GOT3 (cell line): Measurements from ENCODE around the gene MARCHF10.

Source experiments
- DNase-seq: peaks from one replicate; lab custom pipeline; 2025; ENCODE audit warnings: mixed read lengths; lab: John Stamatoyannopoulos, UW

Gene MARCHF10

DNA sequence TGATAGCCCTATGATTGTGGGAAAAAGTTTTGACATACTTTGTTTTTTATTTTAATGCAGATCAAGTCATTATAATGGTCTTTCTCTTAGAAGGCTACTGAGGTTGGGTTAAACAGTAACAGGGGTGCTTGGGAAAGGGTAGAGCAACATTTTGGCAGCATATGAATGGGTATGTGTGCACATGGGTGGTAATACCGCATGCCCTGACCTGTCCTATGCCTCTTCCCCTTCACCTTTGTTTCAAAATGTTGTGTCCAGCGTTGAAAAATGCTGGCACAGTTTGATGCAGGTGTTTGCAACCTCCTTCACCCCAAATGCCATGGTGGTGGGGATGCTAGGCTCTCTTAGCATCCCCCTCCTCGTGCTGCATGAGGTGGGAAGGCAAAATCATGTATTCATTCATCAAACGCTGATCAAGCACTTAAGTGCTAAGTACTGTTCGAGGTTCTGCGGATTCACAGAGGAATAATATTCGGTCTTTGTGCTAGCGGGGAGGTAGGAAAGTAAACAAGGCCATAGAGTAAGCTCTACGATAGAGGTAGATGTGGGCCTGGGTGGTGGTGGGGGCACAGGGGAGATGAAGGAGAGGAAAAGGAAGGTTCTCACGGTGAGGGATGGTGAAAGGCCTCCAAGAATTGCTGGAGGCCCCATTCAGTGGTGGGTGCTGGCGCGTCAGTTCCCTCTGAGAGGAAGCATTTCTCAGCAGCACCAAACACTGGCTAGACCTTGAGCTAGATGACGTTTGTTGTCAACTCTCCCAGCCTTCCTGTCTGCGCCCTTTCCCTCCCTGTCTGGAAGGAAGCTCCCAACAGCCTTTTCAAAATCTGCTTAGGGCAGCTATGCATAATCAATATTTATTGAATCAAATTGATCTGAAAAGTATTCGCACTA is 13.3 kb upstream of the MARCHF10 start:
- no peak for DNase-seq

DNA sequence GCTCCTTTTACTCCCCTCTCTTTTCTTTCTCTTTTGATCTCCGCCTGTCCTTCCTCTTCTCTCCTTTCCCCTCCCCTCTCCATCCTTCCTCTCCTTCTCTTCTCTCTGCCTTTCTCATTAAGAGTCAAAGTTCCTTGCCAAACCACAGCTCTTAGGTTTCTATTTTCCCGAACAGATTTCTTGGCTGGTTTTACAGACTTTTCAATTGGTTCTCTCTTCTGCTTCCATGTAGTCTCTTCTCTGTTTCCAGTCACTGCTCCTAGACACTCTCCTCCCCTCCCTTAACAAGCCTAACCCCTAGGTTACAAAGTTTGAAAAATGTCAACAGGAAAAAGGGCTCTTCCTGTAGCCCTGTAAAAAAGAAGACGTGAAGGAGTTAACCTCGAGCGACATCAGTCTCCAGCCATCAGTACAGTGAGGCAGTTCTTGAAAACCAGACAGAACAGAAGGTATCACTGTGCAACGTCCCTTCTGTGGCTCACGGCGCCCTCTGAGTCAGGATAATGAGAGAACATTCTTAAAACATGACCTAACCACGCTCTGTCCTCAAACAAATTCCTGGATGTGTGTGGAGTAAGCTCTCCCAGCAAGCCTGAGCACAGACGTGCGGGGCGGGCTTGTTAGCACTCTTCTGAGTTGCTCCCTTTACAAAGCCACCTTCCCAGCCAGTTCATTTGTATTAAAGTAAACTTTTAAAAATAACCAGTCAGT is 11.6 kb upstream of the MARCHF10 start:
- peak; percentile 33 for DNase-seq

GRCh38 chr17:62818526-62818925 is 10.4 kb upstream of the MARCHF10 start:
- no peak for DNase-seq

DNA sequence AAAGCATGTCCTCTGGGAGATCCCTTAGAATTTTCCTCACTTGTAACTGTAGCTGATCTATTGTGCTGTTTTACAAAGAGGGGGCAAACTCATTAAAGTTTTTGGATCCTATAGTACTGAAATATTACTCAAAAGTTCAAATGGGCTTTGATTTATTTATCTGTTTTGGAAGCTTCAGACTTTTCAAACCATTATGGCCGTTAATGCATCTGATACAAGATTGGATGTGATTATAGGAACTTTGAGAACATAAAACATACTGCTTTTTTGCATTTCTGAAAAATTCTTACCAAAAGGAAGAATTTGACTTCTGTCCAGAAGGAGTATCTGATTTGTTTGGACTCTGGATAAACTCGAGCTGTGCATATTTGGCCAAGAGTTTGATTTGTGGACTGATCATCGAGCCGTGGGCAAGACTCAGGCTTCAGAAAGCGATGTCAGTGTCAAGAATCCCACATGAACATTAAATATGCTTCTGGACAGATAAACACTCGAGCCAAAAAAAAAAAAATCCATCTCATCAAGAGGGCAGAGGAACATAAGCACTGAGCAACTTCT is 8.2 kb upstream of the MARCHF10 start:
- no peak for DNase-seq

DNA sequence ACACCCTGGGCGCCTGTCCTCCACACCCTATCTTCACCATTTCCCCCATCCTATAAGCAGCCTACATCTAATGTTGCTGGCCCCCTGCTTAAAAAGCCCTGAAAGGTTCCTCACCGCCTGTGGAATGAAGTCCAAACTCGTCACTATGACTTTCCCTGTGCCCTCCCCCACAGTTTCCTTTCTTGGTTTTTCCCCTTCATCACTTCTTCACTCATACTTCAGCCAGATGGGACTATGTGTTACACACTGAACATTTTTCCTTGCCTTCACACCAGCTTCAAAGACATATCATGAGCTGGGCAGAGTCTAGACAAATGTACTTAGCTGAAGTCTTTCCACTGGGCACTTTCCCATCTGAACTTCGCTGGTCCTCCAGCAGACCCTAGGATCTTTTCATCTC is 1.5 kb upstream of the MARCHF10 start:
- DNase-seq: no peak

- no peak for DNase-seq
Observed at GRCh38 chr17:62808576-62808970, 459 bp upstream of the MARCHF10 start.

GRCh38 chr17:62805234-62805633 is 2.9 kb downstream of the MARCHF10 start:
- DNase-seq: no peak

- no peak for DNase-seq
Observed at GRCh38 chr17:62804822-62805221, 3.3 kb downstream of the MARCHF10 start.

DNA sequence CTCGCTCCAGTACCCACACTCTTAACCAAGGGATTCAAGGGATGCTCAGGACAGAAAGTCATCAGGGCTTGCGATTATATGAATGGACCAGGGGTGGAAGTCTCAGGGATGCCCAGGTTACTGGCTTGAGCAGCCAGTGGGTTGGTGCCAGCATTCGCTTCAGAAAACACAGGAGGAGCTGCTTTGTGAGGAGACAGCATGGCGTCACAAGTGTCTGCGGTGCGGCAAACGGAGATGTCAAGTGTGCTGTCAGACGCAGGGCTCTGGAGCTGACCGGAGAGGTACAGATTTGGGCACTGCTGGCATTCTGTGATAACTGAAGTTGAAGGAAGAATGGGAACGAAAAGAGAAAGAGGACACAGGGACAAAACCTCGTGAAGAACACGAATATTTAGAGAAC is 4.1 kb downstream of the MARCHF10 start:
- DNase-seq: no peak

DNA sequence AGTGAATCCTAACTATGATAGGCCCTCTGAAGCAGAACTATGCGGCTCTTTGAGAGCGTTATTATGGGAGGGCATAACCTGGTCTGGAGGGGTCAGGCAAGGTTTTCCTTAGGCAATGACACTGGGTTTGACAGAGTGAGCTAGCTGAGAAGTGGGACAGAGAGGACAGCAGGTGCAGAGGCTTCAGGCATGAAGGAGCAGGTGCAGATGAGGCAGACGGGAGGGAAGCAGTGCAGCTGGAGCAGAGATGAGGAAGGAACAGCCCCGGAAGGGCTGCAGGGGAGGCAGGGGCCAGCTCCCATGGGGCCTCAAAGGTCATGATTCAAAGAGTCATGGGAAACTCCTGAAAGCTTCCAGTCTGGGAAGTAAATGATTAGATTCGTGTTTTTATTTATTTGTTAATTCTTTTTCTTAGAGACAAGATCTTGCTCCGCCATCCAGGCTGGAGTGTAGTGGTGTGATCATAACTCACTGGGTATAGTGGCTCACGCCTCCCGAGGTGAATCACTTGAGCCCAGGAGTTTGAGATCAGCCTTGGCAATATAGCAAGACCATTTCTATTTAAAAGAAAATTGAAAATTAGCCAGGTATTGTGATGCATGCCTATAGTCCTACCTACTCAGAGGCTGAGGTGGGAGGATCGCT is 5.4 kb downstream of the MARCHF10 start:
- no peak for DNase-seq

- DNase-seq: no peak
Observed at GRCh38 chr17:62801553-62802114, 6.5 kb downstream of the MARCHF10 start.

- no peak for DNase-seq
Observed at GRCh38 chr17:62800585-62800984, 7.5 kb downstream of the MARCHF10 start.

GRCh38 chr17:62797959-62798358 is 10.2 kb downstream of the MARCHF10 start:
- no peak for DNase-seq

- no peak for DNase-seq
Observed at GRCh38 chr17:62796291-62796690, 11.8 kb downstream of the MARCHF10 start.

DNA sequence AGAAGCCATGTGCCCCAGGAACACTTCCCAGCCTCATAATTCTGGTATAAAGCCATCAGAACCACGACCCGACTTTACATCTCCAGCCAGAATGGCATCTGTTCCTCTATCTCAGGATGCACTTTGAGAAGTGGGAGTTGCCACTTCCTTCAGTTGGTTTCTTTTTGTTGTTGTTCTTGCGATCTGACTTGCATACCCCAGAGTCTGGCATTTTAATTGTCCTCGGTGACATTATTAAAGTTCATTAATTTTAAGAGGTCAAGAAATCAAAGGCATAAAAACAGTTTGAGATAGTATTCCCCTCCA is 13.5 kb downstream of the MARCHF10 start:
- DNase-seq: no peak

- DNase-seq: no peak
Observed at GRCh38 chr17:62793919-62794665, 14.0 kb downstream of the MARCHF10 start.

DNA sequence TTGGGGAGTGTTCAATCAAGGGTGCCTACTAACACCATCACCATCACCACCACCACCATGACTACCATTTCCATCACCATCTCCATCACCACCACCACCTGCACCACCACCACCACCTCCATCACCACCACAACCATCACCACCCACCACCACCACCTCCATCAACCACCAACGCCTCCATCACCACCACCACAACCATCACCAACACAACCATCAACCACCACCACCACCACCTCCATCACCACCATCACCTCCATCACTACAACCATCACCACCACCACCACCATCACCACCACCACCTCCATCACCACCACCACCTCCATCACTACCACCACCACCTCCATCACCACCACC is 15.7 kb downstream of the MARCHF10 start:
- DNase-seq: no peak

GRCh38 chr17:62791767-62792446 is 16.2 kb downstream of the MARCHF10 start:
- no peak for DNase-seq

DNA sequence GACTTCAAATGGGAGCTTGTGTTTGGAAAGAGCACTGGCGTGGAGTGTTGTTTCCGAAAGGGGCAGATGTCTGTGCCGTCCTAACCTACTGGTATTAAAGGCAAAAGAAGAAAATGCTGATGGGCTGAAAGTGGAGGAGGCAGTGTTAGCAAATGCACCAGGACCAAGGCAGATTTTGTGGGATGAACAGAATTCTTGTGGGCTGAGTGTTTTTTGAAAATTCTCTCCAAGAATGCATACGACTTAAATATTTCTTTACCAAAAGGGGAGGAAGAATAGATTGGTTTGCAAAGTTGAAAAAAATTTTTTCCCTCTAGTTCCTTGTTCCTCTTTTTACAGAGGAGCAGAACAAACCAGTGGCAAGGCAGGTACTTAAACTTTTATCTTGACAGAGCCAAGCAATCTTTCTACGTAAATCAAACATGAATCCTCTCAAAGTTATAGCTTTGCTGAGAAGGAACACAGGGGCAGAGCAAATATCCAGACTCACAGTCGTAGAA is 16.8 kb downstream of the MARCHF10 start:
- DNase-seq: no peak

DNA sequence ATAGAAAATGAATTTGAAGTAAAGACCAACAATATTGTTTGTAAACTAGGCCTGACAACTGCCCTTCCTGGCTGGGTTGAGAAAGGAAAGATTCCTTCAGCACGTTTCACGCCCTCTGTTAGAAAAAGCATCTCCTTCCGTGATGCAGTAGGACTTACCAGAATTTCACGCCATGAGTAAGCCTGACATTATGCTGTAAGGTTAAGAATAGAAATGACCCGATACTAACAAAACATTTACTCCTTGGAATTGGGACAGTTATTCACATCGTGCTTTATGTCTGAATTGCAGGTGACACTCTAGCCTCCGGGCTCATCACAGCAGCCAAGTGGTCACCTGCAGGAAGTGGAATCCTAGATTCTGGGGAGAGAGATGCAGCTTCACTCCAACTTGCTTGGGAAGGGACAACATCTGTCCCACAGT is 17.5 kb downstream of the MARCHF10 start:
- no peak for DNase-seq

DNA sequence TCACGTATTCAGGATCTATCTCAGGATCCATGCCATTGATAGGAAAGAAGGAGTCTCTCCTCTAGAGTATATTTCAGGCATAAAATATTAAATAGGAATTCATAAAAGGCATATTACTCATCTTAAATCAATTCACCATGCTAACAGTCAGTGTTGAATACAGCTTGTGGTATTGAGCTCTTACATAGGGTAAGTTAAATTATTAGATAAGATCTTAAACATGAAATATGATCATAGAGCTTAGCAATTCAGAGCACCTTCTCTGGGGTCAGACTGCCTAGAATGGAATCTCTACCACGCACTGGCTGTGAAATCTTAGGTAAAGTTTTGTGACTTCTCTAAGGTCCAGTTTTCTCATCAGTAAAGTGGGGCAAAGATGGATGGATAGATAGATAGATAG is 20.7 kb downstream of the MARCHF10 start:
- DNase-seq: no peak
